HG03342 (cell line): ENCODE measurements around the gene F8A3.
"Not testable (repeated sequence)": the region's sequence is repeated elsewhere in the genome, so short reads cannot be mapped to it uniquely, and the experiment has no call there.

Experiments used
- ATAC-seq: cut with Tn5 transposase; IDR thresholded peaks from one replicate; pipeline ENCODE4 v1.9.1; 2021; ENCODE audit warnings: mild to moderate bottlenecking, moderate library complexity; ENCODE audit not compliant: unreplicated experiment

The F8A3 gene

GRCh38 chrX:155458471-155458870 lies at the start of gene F8A3:
TSS of gene F8A3 (minus strand) at chrX:155458620. CDS start at chrX:155458600, 20 bp downstream.
- ATAC-seq, result peak; percentile 71

- no peak for ATAC-seq
Observed at GRCh38 chrX:155505296-155505695, 46.9 kb upstream of the F8A3 start.

- not testable (repeated sequence) for ATAC-seq
Observed at GRCh38 chrX:155495134-155495533, 36.7 kb upstream of the F8A3 start.

DNA sequence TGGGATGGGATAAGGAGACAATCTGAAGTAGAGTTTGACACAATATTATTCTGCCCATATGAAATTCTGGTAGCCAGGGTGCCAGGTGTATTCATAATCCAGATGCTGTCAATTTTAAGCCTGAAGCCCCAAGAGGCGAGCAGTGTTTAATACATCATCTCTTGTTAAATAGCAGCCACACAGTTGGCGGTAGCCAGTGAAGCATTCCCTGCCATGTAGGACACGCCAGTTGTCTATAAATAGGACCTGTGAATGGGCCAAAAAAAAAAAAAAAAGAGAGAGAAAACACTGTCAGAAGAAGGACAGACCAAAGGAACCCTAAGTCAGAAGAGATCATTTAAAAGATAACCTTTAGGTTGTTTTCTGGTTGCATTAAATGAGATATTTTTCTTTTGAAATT lies 33.0 kb upstream of the F8A3 start:
- ATAC-seq, result not testable (repeated sequence)

- ATAC-seq, result not testable (repeated sequence)
Observed at GRCh38 chrX:155477136-155477535, 18.7 kb upstream of the F8A3 start.

- peak; percentile 71 for ATAC-seq
Observed at GRCh38 chrX:155466269-155466938, 8.0 kb upstream of the F8A3 start.

DNA sequence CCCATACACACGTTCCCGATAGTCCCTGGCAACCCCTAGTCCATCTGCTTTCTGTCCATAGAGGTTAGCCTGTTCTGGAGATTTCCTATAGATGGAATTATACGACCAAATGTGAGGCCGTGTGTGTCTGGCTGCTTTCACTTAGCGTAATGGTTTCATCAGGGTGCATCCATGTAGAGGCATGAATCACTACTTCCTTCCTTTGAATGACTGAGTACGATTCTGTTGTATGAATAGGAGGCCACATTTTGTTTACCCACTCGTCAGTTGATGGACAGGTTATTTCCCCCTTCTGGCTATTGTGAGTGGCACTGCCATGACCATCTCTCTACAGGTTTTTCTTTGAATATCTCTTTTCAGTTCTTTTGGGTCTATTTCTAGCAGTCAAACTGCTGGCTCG lies 2.1 kb upstream of the F8A3 start:
- not testable (repeated sequence) for ATAC-seq

DNA sequence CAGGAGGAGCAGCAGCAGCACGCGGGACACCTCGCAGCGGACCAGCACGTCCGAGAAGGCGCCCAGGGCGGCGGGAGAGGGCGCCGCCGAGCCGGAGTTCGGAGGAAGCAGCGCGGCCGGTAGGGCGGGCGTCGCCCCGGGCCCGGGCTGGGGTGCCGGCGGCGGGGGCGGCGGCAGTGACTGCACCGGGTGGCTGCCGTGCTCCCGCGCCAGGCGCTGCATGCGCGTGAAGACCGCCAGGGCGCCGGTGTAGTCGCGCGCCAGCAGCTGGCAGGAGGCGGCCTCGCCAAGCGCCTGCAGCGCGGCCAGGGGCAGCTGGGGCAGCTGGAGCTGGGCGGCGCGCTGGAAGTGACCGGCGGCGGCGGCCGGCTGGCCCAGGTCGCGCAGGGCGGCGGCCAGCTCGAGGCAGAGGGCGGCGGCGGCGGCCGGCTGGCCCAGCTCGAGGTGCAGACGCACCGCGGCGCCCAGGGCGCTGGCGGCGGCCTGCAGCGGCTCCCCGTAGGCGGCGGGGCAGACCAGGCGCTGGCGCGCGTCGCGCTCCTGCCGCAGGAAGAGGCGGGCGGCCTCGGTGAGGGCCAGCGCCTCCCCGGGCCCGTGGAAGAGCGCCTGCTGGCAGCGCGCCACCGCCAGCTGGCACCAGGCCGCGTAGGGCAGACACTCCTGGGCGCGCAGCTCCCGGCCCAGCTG lies 516 bp downstream of the F8A3 start:
- peak; percentile 48 for ATAC-seq

DNA sequence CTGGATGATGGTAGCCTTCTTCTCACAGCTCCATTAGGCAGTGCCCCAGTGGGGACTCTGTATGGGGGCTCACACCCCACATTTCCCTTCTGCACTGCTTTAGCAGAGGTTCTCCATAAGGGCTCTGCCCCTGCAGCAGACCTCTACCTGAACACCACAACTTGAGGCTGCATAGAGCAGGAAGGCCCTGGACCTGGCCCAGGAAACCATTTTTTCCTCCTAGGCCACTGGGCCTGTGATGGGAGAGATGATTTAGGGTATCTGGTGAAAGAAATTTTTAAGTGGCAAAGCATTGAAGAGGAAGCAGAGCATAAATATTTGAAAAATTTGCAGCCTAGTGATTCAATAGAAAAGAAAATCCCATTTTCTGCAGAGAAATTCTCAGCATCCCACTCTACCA lies 17.3 kb downstream of the F8A3 start:
- no peak for ATAC-seq

DNA sequence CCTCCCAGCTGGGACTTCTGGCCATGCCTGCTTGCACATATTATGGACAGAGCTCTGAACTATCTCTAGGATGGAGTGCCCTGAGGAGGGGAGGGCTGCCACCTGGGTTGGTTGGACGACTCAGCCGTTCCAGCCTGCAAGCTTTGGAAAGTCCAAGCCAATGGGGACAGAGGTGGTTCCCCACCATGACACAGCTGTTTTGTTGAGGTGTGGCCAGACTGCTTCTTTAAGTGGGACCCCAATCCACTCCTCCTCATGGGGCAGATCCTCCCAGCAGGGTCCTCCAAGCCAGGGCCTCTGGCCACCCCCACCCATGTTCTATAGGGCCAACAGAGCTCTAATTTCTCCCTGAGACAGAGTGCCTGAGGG lies 22.7 kb downstream of the F8A3 start:
- ATAC-seq, result no peak

GRCh38 chrX:155434906-155435743 lies 23.3 kb downstream of the F8A3 start:
- no peak for ATAC-seq

GRCh38 chrX:155417769-155418168 lies 40.7 kb downstream of the F8A3 start:
- no peak for ATAC-seq
